Activated T-cell treated with anti-CD3 and anti-CD28 coated beads for 24 hours (primary cell): ENCODE data around the gene PHACTR4.
"Not testable (repeated sequence)": the region's sequence is repeated elsewhere in the genome, so short reads cannot be mapped to it uniquely, and the experiment has no call there.

Source experiments
- DNase-seq: peaks from one replicate; pipeline ENCODE4 v3.0.0-alpha.2; 2020; ENCODE audit warnings: low read depth

PHACTR4 gene

DNA sequence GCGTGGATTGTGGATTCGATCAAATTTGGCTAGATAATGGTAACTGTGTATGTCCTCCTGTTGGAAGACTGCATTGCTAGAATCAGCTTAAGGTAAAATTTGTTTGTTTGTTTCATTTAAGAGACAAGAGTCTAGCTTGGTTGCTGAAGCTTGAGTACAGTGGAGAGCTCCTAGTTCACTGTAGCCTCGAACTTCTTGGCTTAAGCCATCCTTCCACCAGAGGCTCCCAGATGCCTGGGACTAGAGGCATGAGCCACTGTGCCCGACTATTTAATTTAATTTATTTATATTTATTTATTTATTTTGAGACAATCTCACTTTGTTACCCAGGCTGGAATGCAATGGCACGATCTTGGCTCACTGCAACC, 1.5 kb downstream of the PHACTR4 start:
- no peak for DNase-seq

DNA sequence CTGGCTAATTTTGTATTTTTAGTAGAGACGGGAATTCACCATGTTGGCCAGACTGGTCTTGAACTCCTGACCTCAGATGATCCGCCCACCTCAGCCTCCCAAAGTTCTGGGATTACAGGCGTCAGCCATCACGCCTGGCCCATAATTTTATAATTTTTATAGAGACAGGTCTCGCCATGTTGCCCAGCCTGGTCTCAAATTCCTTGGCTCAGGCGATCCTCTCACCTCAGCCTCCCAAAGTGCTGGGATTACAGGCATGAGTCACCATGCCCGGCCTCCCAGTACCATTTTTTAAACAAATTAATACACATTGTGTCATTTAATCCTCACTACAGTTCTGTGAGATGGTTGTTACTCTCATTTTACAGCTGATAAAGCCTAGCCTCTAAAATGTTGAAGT, 3.9 kb downstream of the PHACTR4 start:
- DNase-seq = not testable (repeated sequence)

DNA sequence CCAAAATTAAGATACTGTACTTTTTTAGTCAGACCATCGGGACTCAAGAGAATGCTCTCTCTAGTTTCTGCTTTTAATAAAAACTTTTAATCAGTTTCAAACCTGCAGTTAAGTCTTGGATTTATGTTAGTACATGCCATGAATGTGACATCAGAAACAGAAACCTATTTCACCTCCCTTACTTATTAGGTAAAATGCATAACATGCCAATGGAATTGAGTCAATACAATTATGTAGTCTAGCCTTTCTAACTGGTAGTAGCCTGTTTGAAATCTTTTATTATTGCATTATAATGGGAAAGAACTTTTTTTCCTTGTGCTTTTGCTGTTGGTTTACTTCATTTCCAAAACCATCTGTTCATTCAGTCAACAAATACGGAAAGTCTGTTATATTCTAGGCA, 4.8 kb downstream of the PHACTR4 start:
- no peak for DNase-seq

DNA sequence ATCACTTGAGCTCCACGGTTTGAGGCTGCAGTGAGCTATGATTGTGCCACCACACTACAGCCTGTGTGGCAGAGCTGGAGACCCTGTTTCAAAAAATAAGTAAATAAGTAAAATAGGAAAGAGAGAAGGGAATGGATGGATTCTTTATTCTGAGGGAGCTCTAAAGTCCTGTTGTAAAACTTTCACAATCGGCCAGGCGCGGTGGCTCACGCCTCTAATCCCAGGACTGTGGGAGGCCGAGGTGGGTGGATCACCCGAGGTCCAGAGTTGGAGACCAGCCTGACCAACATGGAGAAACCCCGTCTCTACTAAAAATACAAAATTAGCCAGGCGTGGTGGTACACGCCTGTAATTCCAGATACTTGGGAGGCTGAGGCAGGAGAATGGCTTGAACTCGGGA, 6.1 kb downstream of the PHACTR4 start:
- not testable (repeated sequence) for DNase-seq

DNA sequence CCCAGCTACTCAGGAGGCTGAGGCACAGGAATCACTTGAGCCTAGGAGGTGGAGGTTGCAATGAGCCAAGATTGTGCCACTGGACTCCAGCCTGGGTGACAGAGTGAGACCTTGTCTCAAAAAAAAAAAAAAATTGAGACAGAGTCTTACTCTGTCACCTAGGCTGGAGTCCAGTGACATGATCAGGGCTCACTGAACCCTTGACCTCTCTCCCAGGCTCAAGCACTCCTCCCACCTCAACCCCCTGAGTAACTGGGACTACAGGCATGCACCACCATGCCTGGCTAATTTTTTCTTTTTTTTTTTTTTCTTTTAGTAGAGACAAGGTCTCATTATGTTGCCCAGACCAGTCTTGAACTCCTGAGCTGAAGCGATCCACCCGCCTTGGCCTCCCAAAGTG, 6.7 kb downstream of the PHACTR4 start:
- not testable (repeated sequence) for DNase-seq

DNA sequence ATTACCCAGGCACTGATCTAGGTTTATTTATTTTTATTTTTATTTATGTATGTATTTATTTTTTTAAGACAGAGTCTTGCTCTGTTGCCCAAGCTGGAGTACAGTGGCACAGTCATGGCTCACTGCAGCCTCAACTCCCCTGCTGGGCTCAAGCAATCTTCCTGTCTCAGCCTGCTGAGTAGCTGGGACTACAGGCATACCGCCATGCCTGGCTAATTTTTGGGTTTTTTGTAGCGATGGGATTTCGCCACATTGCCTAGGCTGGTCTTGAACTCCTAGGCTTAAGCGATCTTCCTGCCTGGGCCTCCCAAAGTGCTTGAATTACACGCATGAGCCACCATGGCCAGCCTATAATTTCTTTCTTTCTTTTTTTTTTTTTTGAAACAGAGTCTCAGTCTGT, 9.4 kb downstream of the PHACTR4 start:
- no peak for DNase-seq

DNA sequence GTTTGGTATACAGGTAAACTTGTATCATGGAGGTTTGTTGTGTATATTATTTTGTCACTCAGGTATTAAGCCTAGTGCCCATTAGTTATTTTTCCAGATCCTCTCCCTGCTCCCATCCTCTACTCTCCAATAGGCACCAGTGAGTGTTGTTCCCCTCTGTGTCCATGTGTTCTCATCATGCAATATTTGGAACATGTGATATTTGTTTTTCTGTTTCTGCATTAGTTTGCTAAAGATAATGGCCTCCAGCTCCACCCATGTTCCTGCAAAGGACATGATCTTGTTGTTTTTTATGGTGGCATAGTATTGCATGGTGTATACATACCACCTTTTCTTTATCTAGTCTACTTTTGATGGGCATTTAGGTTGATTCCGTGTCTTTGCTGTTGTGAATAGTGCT, 10.9 kb downstream of the PHACTR4 start:
- DNase-seq = no peak

DNA sequence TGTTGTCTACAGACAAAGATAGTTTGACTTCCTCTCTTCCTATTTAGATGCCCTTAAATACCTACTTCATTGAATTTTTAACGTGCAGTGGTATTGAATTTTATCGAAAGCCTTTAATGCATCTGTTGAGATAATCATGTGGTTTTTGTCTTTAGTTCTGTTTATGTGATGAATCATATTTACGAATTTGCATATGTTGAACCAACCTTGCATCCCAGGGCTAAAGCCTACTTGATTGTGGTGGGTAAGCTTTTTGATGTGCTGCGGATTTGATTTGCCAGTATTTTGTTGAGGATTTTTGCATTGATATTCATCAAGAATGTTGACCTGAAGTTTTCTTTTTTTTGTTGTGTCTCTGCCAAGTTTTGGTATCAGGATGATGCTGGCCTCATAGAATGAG, 14.2 kb downstream of the PHACTR4 start:
- DNase-seq = not testable (repeated sequence)

DNA sequence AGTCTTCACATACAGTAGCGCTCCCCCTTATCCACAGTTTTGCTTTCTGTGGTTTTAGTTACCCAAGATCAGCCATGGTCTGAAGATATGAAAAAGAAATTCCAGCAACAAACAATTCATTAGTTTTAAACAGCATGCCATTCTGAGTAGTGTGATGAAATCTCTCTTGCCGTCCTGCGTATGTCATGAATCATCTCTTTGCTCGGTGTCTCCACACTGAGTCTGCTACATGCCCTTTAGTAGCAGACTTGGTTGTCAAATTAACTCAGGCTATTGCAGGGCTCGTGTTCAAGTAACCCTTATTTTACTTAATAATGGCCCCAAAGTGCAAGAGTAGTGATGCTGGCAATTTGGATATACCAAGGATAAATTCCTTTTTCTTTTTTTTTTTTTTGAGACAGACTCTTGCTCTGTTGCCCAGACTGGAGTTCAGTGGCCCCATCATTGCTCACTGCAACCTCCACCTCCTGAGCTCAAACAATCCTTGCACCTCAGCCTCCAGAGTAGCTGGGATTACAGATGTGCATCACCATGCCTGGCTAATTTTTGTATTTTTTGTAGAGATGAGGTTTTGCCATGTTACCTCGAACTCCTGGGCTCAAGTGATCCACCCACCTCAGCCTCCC, 22.6 kb downstream of the PHACTR4 start:
- DNase-seq = no peak

DNA sequence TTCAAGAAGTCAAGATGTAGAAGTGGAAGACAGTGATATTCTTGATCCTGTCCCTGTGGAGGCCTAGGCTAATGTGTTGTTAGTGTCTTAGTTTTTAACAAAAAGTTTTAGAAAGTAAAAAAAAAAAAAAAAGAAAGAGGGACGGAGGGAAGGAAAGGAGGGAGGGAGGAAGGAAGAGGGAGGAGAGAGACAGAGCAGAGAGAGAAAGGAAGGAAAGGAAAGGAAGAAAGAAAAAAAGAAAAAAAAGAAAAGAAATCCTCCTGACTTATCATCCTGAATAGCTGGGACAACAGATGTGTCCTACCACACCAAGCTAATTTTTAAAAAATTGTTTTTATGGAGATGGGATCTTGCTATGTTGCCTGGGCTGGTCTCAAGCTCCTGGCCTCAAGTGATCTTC, 24.6 kb downstream of the PHACTR4 start:
- DNase-seq = no peak

DNA sequence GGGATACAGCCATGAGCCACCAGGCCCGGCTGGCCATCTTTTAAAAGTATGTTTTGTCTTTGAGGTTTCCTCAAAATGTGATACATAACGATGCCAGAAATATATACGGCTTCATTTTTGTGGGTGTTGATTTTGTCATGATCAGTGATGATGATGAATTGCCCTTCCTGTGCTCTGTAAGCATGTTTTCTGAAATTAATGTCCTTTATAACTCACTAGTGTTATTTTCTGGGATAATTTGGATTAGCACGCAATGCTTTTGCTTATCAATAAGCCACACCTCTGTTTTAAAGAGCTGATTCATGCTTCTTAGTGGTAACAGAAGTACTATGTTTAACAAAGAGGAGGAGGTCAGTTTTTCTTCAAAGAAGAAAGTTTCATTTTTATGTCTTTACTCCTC, 25.6 kb downstream of the PHACTR4 start:
- no peak for DNase-seq

DNA sequence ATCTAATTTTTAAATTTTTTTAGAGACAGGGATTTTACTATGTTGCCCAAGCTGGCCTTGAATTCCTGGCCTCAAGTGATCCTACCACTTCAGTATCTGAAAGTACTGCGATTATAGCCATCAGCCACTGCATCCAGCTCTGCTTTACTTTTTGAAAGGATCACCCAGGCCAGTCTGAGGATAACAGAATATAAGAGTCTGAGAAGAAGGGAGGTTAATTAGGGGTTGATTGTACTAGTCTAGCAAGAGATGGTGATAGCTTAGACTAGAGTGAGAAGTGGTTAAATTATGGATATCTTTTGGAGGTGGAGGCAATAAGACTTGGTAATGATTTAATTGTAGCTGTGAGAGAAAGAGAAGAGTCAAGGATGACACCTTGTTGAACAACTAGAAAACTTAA, 32.2 kb downstream of the PHACTR4 start:
- DNase-seq = no peak

DNA sequence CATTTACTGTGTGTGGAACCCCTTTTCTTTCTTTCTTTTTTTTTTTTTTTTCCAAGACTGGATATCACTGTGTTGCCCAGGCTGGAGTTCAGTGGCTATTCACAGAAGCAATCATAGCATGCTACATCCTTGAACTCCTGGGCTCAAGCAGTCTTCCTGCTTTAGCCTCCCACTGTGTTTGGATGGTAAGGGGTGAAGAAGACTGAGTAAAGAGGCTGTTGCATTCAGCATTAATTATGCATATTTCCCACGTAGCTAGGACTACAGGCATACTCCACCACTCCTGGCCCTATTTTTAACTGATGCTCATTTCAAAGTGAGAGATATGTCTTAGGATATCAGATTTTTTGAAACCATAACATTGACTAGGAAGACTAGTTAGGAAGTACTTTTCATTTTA, 39.5 kb downstream of the PHACTR4 start:
- DNase-seq = no peak

DNA sequence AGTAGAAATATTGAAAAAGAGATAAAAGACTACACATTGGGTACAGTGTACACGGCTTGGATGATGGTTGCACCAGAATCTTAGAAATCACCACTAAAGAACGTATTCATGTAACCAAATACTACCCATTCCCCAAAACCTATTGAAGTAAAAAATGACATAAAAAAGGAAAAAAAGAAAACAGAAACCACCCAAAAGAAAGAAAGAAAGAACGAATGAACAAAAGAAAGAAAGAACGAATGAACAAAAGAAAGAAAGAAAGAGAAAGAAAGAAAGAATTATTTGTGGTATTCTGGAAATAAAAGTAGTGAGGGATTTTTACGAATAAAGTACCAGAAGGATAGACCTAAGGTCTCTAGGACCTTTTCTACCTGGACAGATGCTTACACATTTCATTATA, 42.1 kb downstream of the PHACTR4 start:
- no peak for DNase-seq

DNA sequence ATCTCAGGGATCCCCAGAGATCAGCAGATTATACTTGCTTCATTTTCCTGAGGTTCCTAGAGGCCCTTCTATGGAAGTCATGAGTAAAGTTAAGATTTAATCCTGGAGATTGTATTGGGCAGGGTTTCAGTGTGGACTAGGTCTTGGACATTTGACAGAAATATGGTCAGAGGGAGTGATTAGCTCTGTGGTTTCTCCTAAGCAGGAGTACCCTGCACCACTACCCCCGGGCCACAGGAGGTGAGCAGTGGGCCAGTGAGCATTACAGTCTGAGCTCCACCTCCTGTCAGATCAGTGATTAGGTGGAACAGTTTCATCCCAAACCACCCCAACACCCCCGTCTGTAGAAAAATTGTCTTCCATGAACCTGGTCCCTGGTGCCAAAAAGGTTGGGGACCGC, 43.2 kb downstream of the PHACTR4 start:
- DNase-seq = no peak

DNA sequence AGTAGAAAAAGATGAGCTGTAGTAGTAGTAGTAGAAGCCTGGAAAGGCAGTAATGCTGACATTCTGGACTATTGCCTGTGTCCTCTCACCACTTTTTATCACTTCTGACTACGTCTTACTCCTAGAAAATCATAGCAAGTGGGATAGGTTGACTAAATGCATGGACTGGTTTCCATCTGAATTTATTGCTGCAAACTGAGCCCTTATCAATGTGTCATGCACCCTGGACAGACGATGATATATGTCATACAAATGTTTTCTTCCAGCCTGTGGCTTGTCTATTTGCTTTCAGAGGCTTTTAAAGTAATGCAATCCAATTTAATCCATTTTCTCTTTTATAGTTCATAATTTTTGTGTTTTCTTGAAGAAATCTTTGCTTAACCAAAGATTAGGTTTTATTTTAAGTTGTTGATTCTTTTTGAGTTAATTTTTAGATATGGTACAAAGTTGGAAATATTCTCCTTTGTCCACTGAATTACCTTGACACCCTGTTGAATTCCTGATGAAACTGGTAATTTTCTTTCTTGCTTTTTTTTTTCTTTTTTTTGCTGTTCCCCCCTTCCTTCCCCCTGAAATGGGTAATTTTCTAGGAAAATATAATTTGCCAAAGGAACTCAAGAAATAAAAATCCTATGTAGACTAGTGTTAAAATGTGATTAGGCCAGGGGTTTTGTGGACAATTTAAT, 47.1 kb downstream of the PHACTR4 start:
- DNase-seq = no peak

DNA sequence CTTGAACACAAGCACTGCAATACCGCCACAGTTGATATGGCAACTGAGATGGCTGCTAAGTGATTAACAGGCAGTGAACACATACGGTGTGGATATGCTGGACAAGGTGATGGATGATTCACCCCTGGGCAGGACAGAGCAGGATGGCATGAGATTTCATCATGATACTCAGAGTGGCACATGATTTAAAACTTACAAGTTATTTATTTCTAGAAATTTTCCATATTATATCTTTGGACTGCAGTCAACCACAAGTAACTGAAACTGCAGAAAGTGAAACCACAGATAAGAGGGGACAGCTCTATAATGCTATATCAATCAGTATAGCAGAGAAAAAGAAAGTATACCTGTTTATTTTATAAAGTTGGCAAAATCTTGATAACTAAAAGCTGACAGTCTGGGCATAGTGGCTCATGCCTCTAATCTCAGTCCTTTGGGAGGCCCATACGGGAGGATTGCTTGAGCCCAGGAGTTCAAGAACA, 47.9 kb downstream of the PHACTR4 start:
- no peak for DNase-seq

DNA sequence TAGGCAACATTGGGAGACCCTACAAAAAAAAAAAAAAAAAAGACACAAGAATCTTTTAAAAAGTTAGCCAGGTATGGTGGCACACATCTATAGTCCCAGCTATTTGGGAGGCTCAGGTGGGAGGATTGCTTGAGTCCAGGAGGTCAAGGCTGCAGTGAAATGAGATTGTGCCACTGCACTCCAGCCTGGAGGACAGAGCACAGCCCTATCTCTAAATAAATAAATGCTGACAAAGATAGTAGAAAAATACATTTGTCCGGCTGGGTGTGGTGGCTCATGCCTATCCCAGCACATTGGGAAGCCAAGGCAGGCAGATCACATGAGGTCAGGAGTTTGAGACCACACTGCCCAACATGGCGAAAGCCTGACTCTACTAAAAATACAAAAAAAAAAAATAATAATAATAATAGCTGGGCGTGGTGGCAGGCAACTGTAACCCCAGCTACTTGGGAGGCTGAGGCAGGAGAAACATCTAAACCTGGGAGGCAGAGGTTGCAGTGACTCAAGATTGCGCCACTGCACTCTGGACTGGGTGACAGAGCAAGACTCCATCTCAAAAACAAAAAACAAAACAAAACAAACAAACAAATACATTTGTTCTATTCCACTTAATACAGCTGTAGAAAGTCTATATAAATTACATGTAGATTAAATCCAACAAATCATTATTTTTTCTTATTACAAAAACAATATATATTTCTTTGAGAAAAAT, 48.5 kb downstream of the PHACTR4 start:
- no peak for DNase-seq

DNA sequence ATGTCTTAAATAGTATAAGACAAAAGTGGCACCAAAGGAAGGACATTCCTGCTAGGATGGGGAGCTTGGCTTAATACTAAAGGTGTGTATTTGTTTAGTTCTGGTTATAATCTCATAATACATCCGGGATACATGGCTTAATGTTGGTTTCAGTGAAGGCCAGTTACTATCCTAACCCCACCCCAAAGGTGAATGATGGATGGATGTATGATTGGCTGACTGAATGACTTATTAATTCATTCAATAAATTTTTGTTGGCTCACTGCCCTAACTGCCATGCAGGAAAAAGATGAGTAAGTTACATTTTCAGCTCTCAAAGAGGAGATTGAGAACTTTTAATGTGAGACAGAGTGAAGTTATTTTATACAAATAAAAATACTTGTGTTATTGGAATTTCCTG, 52.2 kb downstream of the PHACTR4 start:
- no peak for DNase-seq

DNA sequence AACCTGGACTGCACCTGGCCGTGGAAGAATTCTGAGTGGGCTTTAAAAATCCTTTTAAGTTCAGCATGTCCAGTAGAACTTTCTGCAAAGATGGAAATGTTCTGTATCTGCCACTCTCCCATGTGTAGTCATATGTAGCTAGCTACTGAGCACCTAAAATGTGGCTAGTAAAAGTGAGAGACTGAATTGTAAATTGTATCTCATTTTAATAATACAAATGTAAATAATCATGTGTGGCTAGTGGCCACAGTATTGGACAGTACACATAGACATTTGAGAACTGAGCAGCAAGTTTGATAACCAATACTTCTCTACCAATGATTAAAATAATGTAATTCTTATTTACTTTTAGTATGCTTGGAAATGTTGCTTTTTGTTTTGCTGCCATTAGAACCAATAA, 57.3 kb downstream of the PHACTR4 start:
- no peak for DNase-seq

DNA sequence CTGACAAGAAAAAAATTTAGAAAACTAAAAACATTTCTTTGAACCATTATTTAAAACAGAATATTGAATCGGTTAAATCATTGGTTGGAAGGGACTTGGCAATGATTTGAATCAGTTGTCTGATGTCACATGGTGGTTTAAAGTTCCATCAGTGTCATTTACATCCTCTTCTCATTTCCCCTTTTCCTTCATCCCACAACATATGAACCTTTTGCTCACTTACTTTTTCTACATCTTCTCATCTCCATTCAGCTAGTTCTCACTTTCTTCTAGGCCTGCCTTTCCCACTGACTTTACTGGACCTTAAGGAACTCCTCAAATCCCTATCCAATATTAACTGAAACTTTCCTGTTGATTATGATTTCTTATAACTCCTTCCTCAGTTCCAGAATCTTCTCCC, 58.5 kb downstream of the PHACTR4 start:
- DNase-seq = no peak

DNA sequence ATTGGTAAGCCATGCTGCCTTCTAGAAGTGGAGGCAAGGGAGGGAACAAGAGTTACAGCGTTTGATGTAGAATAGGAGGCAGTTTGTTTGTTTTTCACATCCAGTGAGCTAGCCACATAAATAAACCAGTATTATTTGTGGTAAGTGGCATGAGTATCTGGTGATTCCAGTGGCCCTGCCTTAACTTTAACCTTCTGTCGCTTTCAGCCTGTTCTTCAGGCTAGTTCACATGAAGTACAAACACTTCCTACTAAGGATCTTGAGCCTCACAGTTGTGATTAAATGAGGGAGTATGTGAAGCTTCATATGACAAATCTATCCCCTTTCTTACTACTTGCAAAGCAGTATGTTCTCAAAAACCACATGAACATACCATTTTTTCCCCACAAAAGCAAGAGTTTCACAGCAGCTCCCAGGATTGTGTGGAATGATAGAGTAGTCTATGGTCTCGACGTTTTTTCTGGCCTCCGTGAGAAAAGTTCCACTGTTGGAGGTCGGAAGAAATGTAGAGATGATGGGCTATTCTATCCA, 59.5 kb downstream of the PHACTR4 start:
- DNase-seq = no peak

DNA sequence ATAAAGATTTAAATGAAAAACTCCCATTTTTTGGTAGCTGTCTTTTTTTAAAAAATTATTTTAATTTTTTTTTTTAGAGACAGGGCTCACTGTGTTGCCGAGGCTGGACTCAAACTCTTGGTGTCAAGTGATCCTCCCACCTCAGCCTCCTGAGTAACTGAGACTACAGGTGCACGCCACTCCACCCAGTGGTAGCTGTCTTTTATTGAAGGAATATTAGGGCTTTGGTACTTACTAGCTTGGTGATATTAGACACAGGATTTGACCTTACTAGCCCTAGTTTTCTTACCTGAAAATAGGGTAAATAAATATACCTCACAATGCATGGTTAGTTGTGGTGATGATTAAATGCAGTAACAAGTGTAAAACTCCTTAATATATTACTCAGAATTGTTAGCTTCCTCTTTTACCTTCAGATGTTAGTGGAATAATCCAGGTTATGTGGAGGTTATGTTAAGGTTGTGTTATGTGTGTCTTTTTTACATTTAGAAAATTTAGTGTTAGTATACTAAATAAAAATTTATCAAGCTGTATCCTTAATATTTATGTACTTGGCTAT, 66.8 kb downstream of the PHACTR4 start:
- no peak for DNase-seq
